SK-N-SH treated with all-trans-retinoic acid at 6 μM for 48 hours (cell line): ENCODE data around the gene SNX17.

Experiments used
- ARNTL ChIP-seq: fragments of 450-650 bp; formaldehyde crosslinking; IDR thresholded peaks from 2 replicates; pipeline ENCODE4 v1.5.0; 2020; ENCODE audit warnings: low read depth, mild to moderate bottlenecking, moderate library complexity, borderline replicate concordance
- CREB5 ChIP-seq: fragments of 250-450 bp; sonication (Bioruptor Pico); IDR thresholded peaks from 2 replicates; pipeline ENCODE4 v1.5.1; 2020; ENCODE audit warnings: low read depth, mild to moderate bottlenecking, moderate library complexity
- ESRRG ChIP-seq: fragments of 250-450 bp; sonication (Bioruptor Pico); IDR thresholded peaks from 2 replicates; pipeline ENCODE4 v1.6.1; 2021; ENCODE audit warnings: mild to moderate bottlenecking
- ISL1 ChIP-seq: fragments of 250-450 bp; sonication (Bioruptor Pico); IDR thresholded peaks from 2 replicates; pipeline ENCODE4 v2.1.2; 2022; ENCODE audit warnings: mild to moderate bottlenecking, moderate library complexity
- OSR1 ChIP-seq: fragments of 250-450 bp; sonication (Bioruptor Pico); IDR thresholded peaks from 2 replicates; pipeline ENCODE4 v1.8.0; 2022; ENCODE audit warnings: moderate library complexity, mild to moderate bottlenecking, inconsistent platforms
- PATZ1 ChIP-seq: fragments of 250-450 bp; sonication (Bioruptor Pico); IDR thresholded peaks from 2 replicates; pipeline ENCODE4 v1.8.0; 2020; ENCODE audit warnings: mild to moderate bottlenecking, moderate library complexity, borderline replicate concordance
- POU6F1 ChIP-seq: fragments of 250-450 bp; sonication (Bioruptor Pico); IDR thresholded peaks from 2 replicates; pipeline ENCODE4 v1.8.0; 2021; ENCODE audit warnings: low read depth, mild to moderate bottlenecking, moderate library complexity, borderline replicate concordance
- TCF4 ChIP-seq: fragments of 250-450 bp; sonication (Bioruptor Pico); IDR thresholded peaks from 2 replicates; pipeline ENCODE4 v1.8.0; 2021; ENCODE audit warnings: mild to moderate bottlenecking, moderate library complexity, borderline replicate concordance
- ZFP3 ChIP-seq: fragments of 250-450 bp; sonication (Bioruptor Pico); IDR thresholded peaks from 2 replicates; pipeline ENCODE4 v1.5.0; 2020; ENCODE audit warnings: mild to moderate bottlenecking, moderate library complexity
- ZFP30 ChIP-seq: fragments of 450-650 bp; formaldehyde crosslinking; IDR thresholded peaks from 2 replicates; pipeline ENCODE4 v1.5.0; 2022; ENCODE audit warnings: mild to moderate bottlenecking, moderate library complexity
- ZNF565 ChIP-seq: fragments of 450-650 bp; formaldehyde crosslinking; conservative IDR thresholded peaks from 2 replicates; pipeline ENCODE4 v1.5.0; 2020; ENCODE audit warnings: low read depth, mild to moderate bottlenecking, moderate library complexity
- ZNF8 ChIP-seq: fragments of 450-650 bp; formaldehyde crosslinking; IDR thresholded peaks from 2 replicates; pipeline ENCODE4 v1.5.0; 2020; ENCODE audit warnings: mild to moderate bottlenecking, moderate library complexity

GRCh38 chr2:27420996-27421395 is 50.6 kb downstream of the SNX17 start:
- TF ChIP-seq ISL1 (CRISPR knock-in tag) (no peak), TCF4 (CRISPR knock-in tag) (no peak), ZNF8 (CRISPR knock-in tag) (no peak), ZFP30 (CRISPR knock-in tag) (no peak), ZFP3 (CRISPR knock-in tag) (no peak), PATZ1 (no peak), POU6F1 (CRISPR knock-in tag) (no peak), CREB5 (CRISPR knock-in tag) (no peak), ZNF565 (CRISPR knock-in tag) (no peak), ARNTL (CRISPR knock-in tag) (no peak), OSR1 (CRISPR knock-in tag) (no peak), ESRRG (no peak)
